Keratinocyte (primary cell): ENCODE results near the gene TUBGCP5. TPM values are rescaled to one million over a fixed set of nuclear protein-coding genes. Genes with fewer than 3 reads are reported as not detected.

Experiments used
- DNase-seq: peaks from one replicate; pipeline ENCODE4 v3.0.0-alpha.2; 2011; ENCODE audit warnings: low read depth, missing footprints, low spot score
- FAIRE-seq: peaks from 2 replicates; lab custom pipeline; 2011; peaks lifted over from hg19 to GRCh38; lab: Jason Lieb, UNC
- H2AFZ ChIP-seq: 2 replicates; pipeline ENCODE4 v1.6.0; 2012; ENCODE audit warnings: low read length, control low read depth, inconsistent platforms; ENCODE audit not compliant: control insufficient read depth
- H3K27ac ChIP-seq: 2 replicates; pipeline ENCODE4 v1.5.1; 2011; ENCODE audit warnings: low read length; ENCODE audit not compliant: control insufficient read depth, insufficient read depth
- H3K27me3 ChIP-seq: 3 replicates; pipeline ENCODE4 v1.6.0; 2011; ENCODE audit warnings: low read length; ENCODE audit not compliant: control insufficient read depth, insufficient read depth; ENCODE audit errors: extremely low read depth
- H3K36me3 ChIP-seq, 2 experiments: 2 replicates in 1 of 2; 3 replicates in 1 of 2; pipeline ENCODE4 v1.5.1; 2011; ENCODE audit warnings: low read length in 2 of 2, mild to moderate bottlenecking in 1 of 2; ENCODE audit not compliant: control insufficient read depth in 2 of 2, insufficient read depth in 2 of 2; ENCODE audit errors: extremely low read depth in 1 of 2
- H3K4me1 ChIP-seq: 3 replicates; pipeline ENCODE4 v1.5.1; 2011; ENCODE audit warnings: low read length; ENCODE audit not compliant: control insufficient read depth, insufficient read depth; ENCODE audit errors: extremely low read depth
- H3K4me2 ChIP-seq: 3 replicates; pipeline ENCODE4 v1.6.0; 2011; ENCODE audit warnings: low read depth, low read length; ENCODE audit not compliant: control insufficient read depth, insufficient read depth; ENCODE audit errors: extremely low read depth
- H3K4me3 ChIP-seq, 3 experiments: fragments of 200-600 bp in 1 of 3; sonication (generic) in 1 of 3; 2 replicates in 2 of 3; 3 replicates in 1 of 3; pipeline ENCODE4 v1.5.1; 2011 to 2016; ENCODE audit warnings: low read length in 3 of 3, mild to moderate bottlenecking in 3 of 3, control low read depth in 2 of 3, inconsistent platforms in 1 of 3, low read depth in 1 of 3, mixed read lengths in 1 of 3, mixed run types in 1 of 3, moderate library complexity in 1 of 3; ENCODE audit not compliant: control insufficient read depth in 2 of 3, insufficient read depth in 2 of 3; ENCODE audit errors: extremely low read depth in 1 of 3
- H3K79me2 ChIP-seq: 2 replicates; pipeline ENCODE4 v1.6.0; 2012; ENCODE audit warnings: low read length; ENCODE audit not compliant: control insufficient read depth, insufficient read depth
- H3K9ac ChIP-seq: 3 replicates; pipeline ENCODE4 v1.6.0; 2011; ENCODE audit warnings: low read length; ENCODE audit not compliant: control insufficient read depth, insufficient read depth; ENCODE audit errors: extremely low read depth
- H3K9me1 ChIP-seq: 3 replicates; pipeline ENCODE4 v1.6.0; 2011; ENCODE audit warnings: low read length; ENCODE audit not compliant: control insufficient read depth, insufficient read depth; ENCODE audit errors: extremely low read depth
- H3K9me3 ChIP-seq: 2 replicates; pipeline ENCODE4 v1.5.1; 2012; ENCODE audit warnings: low read depth, low read length; ENCODE audit not compliant: control insufficient read depth
- H4K20me1 ChIP-seq: 3 replicates; pipeline ENCODE4 v1.6.0; 2011; ENCODE audit warnings: low read length; ENCODE audit not compliant: control insufficient read depth, insufficient read depth; ENCODE audit errors: extremely low read depth
- CTCF ChIP-seq, 3 experiments: IDR thresholded peaks in 1 of 3; conservative IDR thresholded peaks in 1 of 3; optimal IDR thresholded peaks in 1 of 3; 2 replicates in 2 of 3; 3 replicates in 1 of 3; pipeline versions ENCODE3 to v1.5.1; 2011; ENCODE audit warnings: low read length in 3 of 3, mild to moderate bottlenecking in 3 of 3, moderate library complexity in 2 of 3, control low read depth in 1 of 3, inconsistent platforms in 1 of 3; ENCODE audit not compliant: insufficient read depth in 2 of 3; ENCODE audit errors: extremely low read depth in 1 of 3
- EZH2 ChIP-seq: IDR thresholded peaks from one replicate; pipeline ENCODE4 v1.6.1; 2012; ENCODE audit warnings: inconsistent platforms, mild to moderate bottlenecking, low read length, moderate library complexity
- dilution Hi-C: fragments of 300-500 bp; cut with MboI; formaldehyde crosslinking; loops from one replicate; pipeline ENCODE4 v1.7.0; 2020; ENCODE audit warnings: low sequenced_read_pairs; ENCODE audit not compliant: extremely low pct_ligation_motif_present
- polyA plus RNA-seq, 5 experiments: library from polyadenylated mRNA; depleted of rRNA in 3 of 5; stranded (reverse) in 3 of 5; stranded (forward) in 1 of 5; unstranded in 1 of 5; fragments of >200 nt; gene quantifications; 1 replicate in 1 of 5; 2 replicates in 3 of 5; 3 replicates in 1 of 5; pipeline versions ENCODE4 v1.2.1 to v1.2.3, GENCODE V29; 2011 to 2012; ENCODE audit warnings: missing spikeins in 2 of 5, low read depth in 1 of 5, low replicate concordance in 1 of 5

Gene TUBGCP5
- polyA plus RNA-seq, 1 donor (not counting 4 experiments of a cell fraction or from before 2014, with no cell fraction given) = 20.3 TPM

- Histone ChIP-seq H4K20me1 (peaks cover 26% of the 10 kb centered on the region), H3K9ac (no peak overlapping the region)
Observed at GRCh38 chr15:22967084-22967770, 72.1 kb downstream of the TUBGCP5 start.

DNA sequence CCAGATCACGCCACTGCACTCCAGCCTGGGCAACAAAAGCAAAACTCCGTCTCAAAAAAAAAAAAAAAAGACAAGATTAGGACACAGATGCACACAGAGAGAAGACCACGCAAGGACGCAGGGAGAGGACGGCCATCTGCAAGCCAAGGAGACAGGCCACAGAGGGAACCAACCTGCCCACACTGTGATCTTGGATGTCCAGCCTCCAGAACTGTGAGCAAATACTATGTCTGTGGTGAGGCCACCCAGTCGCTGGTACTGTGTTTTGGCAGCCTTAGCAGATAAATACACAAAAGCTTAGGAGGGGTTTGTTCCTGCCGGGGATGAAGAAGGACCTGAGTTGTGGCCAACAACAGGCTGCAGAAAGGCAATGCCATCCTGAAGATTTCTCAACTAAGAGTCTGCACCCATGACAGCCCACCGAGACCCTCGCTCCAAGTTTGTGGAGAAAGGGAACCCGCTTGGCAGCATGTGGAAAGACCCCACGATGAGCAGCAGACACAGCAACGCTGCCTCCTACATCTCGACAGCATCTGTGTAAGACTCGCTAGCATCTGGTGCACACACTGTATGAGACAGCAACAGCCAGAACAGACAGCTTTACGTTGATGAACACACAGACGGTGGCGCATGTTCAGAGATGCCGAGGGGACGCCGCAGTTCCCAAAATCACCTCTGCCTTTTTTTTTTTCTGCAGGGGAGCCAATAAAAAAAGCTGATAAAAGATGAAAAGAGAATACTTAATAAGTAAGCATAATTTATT is 72.9 kb downstream of the TUBGCP5 start:
- dilution Hi-C loops = no loop called here
- Histone ChIP-seq H3K27me3 (no peaks in the 10 kb centered on the region), H3K4me2 (no peak overlapping the region), H3K4me3 (no peak overlapping the region), H3K9me3 (no peaks in the 10 kb centered on the region), H4K20me1 (peaks cover 26% of the 10 kb centered on the region), H2AFZ (no peak overlapping the region), H3K36me3 (peaks cover 0 to 1% of the 10 kb centered on the region in 2 experiments), H3K79me2 (peaks cover 93% of the 10 kb centered on the region), H3K4me1 (peaks cover 30% of the 10 kb centered on the region), H3K9me1 (peaks cover 4% of the 10 kb centered on the region), H3K9ac (no peak overlapping the region), H3K27ac (no peak overlapping the region)
- no peak for DNase-seq
- no peak for FAIRE-seq
- TF ChIP-seq EZH2 (no peak), CTCF (optimal IDR thresholded peaks at IDR 0.05 in 1 of 3, IDR thresholded peaks at IDR 0.05 in 1 of 3, conservative IDR thresholded peaks at IDR 0.05 in 1 of 3; ENCODE audit: extremely low read depth in 1 of 3, insufficient read depth in 2 of 3, low read length in 3 of 3) (no peak)

More at GRCh38 chr15:22967084-22967770, 72.1 kb downstream of the TUBGCP5 start:
- DNase-seq (no peak), FAIRE-seq (no peak)
- peaks cover 94% of the 10 kb centered on the region for H3K79me2 ChIP-seq
- H3K27me3 ChIP-seq = no peaks in the 10 kb centered on the region
- peaks cover 25% of the 10 kb centered on the region for H3K4me1 ChIP-seq
- peaks cover 4% of the 10 kb centered on the region for H3K9me1 ChIP-seq
- no peak overlapping the region for H2AFZ ChIP-seq
- no peaks in the 10 kb centered on the region for H3K9me3 ChIP-seq
- H3K4me3 ChIP-seq = no peak overlapping the region
- H3K27ac ChIP-seq = no peak overlapping the region
- TF ChIP-seq CTCF (optimal IDR thresholded peaks at IDR 0.05 in 1 of 3, IDR thresholded peaks at IDR 0.05 in 1 of 3, conservative IDR thresholded peaks at IDR 0.05 in 1 of 3; ENCODE audit: extremely low read depth in 1 of 3, insufficient read depth in 2 of 3, low read length in 3 of 3) (no peak), EZH2 (no peak)
- dilution Hi-C loops = no loop called here
- H3K36me3 ChIP-seq = peaks cover 0 to 1% of the 10 kb centered on the region in 2 experiments
- H3K4me2 ChIP-seq = no peak overlapping the region
